Stimulated activated CD4-positive, alpha-beta T cell treated with anti-CD3 and anti-CD28 coated beads, Interleukin-1b, Interleukin-23, amount 100 ng/mL, for 1 hour (primary cell): Measurements from ENCODE around the gene TBC1D5.
"Not testable (repeated sequence)": the region's sequence is repeated elsewhere in the genome, so short reads cannot be mapped to it uniquely, and the experiment has no call there.

Experiments
- DNase-seq, 2 donors: peaks; one replicate each; pipeline ENCODE4 v3.0.0-alpha.2; 2020; ENCODE audit warnings: low read depth in 2 of 2

TBC1D5 gene

DNA sequence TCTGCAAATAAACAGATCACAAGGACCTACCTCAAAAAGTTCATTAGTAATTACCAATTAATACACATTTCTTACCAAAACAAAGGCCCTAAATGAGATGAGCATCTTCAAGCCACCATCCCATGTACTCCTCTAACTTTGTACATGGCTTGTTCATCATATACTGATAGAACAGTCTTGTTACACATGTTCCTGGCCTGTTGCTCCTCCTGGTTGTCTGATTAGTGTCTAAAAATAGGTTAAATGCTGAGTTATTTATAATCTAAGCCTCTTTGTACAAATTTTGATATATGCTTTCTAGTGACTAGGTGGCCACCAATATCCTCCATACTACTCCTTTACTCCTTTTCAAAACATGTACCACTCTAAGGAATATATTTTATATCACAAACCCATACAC is 25.0 kb downstream of the TBC1D5 start:
- no peak for DNase-seq

DNA sequence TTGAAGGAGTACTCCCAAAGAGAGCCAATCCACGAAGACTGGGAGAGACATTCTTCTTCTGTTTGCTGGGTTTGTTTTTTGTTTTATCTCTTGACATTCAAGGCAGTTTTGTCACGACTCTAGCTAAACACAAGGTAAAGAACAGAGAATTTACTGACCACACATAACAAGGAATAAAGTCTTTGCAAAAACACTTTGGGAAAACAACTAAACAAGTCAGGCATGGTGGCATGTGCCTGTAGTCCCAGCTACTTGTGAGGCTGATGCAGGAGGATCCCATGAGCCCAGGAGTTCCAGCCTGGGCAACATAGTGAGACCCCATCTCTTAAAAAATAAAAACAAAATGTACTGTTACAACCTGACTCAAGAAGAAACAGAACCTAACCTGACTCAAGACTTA is 28.0 kb downstream of the TBC1D5 start:
- DNase-seq = no peak

GRCh38 chr3:17709236-17709810 is 33.1 kb downstream of the TBC1D5 start:
- no peak for DNase-seq

GRCh38 chr3:17707813-17708543 is 34.5 kb downstream of the TBC1D5 start:
- no peak for DNase-seq

DNA sequence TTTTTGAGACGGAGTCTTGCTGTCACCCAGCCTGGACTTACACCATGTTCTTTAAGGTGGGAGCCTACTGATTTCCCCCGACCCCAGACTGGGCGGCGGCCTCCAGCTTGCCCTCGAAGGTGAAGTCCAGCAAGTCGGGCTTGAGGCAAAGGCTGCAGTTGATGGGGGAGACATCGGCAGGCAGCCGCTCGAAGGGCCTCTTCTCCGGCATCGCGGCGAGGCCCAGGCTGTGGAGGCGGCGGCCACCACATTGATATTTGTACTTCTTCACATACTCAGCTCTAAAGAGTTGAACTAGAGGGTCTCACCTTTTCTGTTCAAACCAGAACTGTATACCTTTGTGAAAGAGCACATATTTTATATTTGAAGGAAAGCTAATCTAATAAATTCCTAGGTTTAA is 36.4 kb downstream of the TBC1D5 start:
- not testable (repeated sequence) for DNase-seq

DNA sequence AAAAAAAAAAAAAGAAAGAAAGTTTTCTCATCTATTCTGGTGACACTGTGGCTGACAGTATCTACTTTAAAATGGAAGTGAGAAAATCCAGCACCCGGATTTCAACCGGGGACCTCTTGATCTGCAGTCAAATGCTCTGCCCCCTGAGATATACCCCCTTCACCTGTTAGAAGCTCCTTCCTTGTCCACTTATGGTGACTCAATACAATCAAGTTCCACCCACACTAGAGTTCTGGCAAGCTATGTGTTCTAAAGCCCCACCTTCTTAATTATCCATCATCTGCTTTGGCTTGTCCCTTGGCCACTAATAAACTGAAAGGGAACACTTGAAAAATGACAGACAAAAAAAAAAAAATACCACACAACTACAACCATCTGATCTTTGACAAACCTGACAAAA is 42.6 kb downstream of the TBC1D5 start:
- not testable (repeated sequence) for DNase-seq

- not testable (repeated sequence) for DNase-seq
These were observed 46.8 kb downstream of the TBC1D5 start for GRCh38 chr3:17695665-17696064.

DNA sequence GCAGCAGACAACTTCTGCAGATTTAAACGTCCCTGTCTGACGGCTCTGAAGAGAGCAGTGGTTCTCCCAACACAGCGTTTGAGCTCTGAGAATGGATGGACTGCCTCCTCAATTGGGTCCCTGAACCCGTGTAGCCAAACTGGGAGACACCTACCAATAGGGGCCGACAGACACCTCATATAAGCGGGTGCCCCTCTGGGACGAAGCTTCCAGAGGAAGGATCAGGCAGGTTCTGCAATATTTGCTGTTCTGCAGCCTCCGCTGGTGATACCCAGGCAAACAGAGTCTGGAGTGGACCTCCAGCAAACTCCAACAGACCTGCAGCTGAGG is 48.8 kb downstream of the TBC1D5 start:
- not testable (repeated sequence) for DNase-seq

DNA sequence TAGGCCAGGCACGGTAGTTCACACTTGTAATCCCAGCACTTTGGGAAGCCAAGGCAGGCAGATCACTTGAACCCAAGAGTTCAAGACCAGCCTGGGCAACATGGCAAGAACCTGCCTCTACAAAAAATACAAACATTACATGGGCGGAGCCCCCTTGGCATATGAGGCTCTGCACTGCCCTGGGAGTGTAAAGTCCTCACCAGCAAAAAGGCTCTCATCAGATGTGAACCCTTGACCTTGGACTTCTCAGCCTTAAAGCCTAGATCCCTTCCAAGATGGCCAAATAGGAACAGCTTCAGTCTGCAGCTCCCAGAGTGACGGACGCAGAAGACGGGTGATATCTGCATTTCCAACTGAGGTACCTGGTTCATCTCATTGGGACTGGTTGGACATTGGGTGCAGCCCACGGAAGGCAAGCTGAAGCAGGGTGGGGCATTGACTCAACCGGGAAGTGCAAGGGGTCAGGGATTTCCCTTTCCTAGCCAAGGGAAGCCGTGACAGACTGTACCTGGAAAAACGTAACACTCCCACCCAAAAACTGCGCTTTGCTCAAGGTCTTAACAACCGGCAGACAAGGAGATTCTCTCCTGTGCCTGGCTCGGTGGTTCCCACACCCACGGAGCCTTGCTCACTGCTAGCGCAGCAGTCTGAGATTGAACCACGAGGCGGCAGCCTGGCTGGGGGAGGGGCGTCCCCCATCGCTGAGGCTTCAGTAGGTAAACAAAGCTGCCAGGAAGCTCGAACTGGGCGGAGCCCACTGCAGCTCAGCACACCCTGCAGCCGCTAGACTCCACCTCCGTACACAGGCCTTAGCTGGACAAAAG is 49.4 kb downstream of the TBC1D5 start:
- DNase-seq = peak in 1 of 2 donors; percentile 13

DNA sequence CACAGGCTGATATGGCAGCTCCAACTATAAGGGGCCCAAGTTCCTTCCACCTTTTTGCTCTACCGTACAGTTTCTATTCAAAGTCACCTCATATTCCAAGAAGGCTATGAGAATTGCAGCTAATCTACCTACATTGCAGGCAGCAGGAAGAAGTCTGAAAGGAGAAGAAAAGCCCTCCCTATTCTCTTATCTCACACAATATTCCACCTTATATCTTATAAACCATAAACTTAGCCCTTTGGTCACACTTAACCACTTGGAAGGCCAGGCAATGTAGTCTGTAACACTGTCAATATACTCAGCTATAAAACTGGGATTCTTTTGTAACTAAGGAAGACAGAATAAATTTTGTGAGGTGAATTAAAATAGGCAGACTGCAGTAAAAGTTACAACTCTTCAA is 54.9 kb downstream of the TBC1D5 start:
- no peak for DNase-seq

GRCh38 chr3:17686613-17687012 is 55.8 kb downstream of the TBC1D5 start:
- DNase-seq = no peak

DNA sequence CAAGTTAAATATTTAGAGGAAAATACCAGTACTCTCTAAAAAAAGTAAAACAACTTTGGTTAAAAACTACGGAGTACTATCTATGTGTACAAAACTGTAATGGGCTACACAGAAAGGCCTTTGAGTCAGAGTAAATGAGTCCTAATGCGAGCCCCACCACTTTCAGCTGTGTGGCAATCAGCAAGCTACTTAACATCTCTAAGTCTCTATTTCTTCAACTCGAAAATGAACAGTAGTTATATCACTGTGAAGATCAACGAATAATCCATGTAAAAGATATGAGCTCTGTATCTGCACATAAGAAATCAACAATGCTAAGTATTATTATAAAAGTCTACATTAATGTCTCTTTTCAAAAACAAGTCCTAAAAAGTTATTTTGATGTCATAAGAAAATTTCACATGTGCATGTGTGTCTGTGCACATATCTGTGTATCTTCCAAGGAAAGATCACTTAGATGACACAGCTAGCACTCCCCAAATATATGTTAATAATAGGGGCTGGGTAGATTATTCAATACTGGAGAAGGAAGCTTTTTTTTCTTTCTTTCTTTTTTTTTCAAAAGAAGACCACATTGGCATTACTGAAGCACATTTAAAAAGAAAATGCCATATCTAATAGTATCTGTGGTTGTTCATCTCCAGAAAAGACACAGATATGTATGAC is 58.8 kb downstream of the TBC1D5 start:
- DNase-seq = no peak

- DNase-seq = no peak
These were observed 61.9 kb downstream of the TBC1D5 start for GRCh38 chr3:17680530-17680929.

GRCh38 chr3:17678116-17678741 is 64.2 kb downstream of the TBC1D5 start:
- no peak for DNase-seq

DNA sequence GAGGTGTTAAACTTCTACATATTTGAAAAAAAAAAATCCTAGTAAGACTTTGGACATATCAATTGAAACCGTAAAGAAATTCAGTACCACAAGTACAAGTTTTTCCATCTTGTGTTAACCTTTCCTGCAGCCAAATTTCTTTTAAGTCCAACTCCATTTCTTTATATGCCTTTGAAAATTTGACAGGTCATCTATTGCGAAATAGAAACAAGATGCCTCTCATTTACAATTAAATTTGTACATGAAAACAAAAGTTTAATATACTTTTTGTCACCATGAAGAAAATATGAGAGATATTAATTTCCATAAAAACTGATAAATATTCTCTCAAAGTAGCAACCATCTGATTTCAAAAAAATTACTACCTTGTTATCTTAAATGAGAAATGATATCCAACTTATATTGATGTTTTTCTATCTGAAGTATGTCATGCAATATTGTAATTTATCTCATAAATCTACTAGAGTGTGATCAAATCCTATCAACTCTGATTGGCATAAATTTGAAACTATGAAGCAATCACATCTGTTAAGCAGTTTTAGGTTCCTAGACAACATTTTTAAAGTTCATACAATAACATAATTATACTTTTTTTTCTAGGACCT is 68.2 kb downstream of the TBC1D5 start:
- DNase-seq = no peak

GRCh38 chr3:17672506-17672905 is 69.9 kb downstream of the TBC1D5 start:
- no peak for DNase-seq

DNA sequence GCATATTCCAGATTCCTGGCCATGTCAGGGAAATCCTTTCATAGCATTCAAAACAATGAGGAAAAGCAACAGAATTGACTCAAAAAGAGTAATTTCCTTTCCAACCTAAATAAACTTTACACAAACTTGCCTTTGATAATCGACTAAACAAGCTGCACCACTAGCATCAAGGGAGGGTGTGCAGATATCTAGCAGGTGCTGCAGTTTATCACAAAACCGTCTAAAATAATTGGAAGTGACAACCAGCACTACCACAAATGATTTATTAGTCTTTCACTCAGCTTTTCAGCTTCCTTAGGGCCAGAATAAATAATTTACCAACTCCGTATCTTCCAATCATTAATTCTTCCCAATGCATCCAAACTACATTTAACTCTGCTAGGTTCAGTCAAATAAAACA is 71.7 kb downstream of the TBC1D5 start:
- DNase-seq = no peak

DNA sequence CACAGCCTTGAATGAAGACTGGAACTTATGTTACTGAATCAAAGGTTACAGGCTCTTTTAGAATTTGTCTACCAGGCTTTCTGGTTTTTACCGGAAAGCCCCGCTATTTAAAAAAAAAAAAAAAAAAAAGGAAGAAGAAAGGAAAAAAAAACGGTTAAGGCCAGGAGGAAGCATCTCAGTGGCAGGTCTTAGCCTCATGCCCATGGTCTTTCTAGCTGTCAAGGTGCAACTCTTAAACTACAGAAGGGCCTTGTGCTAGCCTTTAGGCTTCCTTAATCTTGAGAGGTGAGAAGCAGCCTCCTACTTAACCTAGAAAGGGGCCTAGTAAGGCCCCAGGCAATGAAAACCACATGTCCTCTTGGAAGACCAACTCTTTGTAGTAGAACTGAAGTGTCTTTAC is 77.5 kb downstream of the TBC1D5 start:
- DNase-seq = no peak

DNA sequence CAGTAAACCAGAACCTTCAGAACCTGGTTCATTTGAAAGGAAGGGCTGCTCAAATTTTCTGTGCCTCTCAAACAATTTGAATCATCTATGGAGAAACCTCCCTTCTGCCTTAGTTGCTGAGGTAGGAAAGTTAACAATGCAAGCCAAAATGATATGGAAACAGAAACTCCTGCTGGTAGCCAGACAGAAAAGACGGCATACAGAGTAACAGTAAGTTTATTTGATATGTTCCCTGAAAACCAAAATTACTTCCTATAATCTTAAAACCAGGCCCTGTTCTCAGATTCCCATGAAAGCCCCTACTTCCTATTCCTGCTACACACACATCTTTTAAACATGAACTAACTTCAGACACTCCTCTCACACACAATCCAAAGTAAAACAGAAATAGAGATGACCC is 86.2 kb downstream of the TBC1D5 start:
- DNase-seq = no peak

DNA sequence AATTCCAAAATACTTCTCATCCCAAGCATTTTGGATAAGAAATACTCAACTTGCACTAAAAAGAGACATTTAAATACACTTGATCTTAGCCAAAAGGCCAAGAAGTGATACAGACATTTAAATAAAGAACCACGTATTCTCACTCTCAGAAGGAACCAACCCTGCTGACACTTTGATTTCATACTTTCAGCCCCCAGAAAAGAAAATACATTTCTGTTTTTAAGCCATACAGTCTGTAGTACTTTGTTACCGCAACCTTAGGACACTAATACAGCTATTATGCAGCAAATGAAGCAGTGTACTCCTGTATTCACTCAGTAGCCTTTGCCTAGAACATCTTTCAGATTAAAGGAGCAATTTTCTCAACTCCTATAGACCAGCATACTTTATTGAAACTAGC is 86.7 kb downstream of the TBC1D5 start:
- no peak for DNase-seq

DNA sequence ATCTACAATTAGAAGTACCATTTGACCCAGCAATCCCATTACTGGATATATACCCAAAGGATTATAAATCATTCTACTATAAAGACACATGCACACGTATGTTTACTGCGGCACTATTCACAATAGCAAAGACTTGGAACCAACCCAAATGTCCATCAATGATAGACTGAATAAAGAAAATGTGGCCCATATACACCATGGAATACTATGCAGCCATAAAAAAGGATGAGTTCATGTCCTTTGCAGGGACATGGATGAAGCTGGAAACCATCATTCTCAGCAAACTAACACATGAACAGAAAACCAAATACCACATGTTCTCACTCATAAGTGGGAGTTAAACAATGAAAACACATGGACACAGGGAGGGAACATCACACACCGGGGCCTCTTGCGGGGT is 92.7 kb downstream of the TBC1D5 start:
- DNase-seq = not testable (repeated sequence)
